ENCODE measurements around the gene HTT. TPM values are rescaled to one million over a fixed set of nuclear protein-coding genes. Genes with fewer than 3 reads are reported as not detected.
A peak's percentile ranks its signal among the peaks of the same experiment; 100 is the strongest.

The HTT gene
- total and polyA plus RNA-seq, 10 of the 15 experiments (the other 5 are each of a cell fraction or from before 2014, with no cell fraction given) = 3.3 to 113 (median 43.3) TPM

DNA sequence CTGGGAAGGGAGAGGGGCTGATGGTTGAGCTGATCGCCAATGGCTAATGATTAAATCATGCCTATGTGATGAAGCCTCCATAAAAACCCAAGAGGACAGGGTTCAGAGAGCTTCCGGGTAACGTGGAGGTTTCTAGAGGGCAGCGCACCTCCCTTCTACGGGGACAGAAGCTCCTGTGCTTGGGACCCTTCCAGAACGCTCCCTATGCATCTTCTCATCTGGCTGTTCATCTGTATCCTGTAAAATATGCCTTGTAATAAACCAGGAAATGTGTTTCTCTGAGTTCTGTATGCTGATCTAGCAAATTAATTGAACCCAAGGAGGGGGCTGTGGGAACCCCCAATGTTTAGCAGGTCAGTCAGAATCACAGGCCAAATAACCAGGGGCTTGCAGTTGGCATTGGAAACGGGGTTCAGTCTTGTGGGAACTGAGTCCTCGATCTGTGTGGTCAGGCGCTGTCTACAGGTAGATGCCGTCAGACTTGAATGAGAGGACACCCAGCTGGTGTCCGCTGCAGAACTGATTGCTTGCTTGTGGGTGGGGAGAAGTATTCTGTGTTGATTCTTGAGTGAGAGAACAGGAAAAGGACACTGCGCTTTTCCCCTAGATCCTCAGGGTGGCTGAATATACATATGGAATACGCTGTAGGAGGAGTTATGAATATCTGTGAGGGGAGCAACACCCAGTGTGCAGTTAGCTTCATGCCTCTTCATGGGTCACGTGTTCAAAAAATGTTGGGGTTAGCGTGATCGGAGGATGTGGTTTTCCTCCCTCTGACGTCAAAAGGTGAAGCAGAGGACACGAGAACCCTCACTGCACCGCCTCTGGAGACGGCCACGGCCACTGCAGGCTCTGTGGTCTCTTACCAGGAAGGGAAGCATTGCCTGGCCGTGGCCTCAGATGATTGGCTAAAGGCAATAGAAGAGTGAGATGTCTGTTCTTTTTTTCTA, 29.3 kb upstream of the HTT start (continued):
- TF ChIP-seq SUPT20H (IDR thresholded peaks at IDR 0.05; ENCODE audit: borderline replicate concordance, control insufficient read depth, low read depth, low read length) = no peak
- TF ChIP-seq PAX5 (IDR thresholded peaks at IDR 0.05; ENCODE audit: borderline replicate concordance, low read depth, low read length) = no peak
- TF ChIP-seq KLF5 (IDR thresholded peaks at IDR 0.05; ENCODE audit: partially characterized antibody) = no peak
- TF ChIP-seq IKZF1 (conservative IDR thresholded peaks at IDR 0.05) = no peak
- TF ChIP-seq SREBF1 (IDR thresholded peaks at IDR 0.05; ENCODE audit: low read length) = no peak
- TF ChIP-seq ZZZ3 (IDR thresholded peaks at IDR 0.05; ENCODE audit: control insufficient read depth, insufficient read length, low read depth) = no peak
- no peak for TF ChIP-seq IKZF2 (IDR thresholded peaks at IDR 0.05)
- no peak for TF ChIP-seq MEF2B (IDR thresholded peaks at IDR 0.05; ENCODE audit: partially characterized antibody, poor library complexity, severe bottlenecking)
- no peak for TF ChIP-seq RB1 (IDR thresholded peaks at IDR 0.05; ENCODE audit: borderline replicate concordance)
- TF ChIP-seq, protein P1, sequence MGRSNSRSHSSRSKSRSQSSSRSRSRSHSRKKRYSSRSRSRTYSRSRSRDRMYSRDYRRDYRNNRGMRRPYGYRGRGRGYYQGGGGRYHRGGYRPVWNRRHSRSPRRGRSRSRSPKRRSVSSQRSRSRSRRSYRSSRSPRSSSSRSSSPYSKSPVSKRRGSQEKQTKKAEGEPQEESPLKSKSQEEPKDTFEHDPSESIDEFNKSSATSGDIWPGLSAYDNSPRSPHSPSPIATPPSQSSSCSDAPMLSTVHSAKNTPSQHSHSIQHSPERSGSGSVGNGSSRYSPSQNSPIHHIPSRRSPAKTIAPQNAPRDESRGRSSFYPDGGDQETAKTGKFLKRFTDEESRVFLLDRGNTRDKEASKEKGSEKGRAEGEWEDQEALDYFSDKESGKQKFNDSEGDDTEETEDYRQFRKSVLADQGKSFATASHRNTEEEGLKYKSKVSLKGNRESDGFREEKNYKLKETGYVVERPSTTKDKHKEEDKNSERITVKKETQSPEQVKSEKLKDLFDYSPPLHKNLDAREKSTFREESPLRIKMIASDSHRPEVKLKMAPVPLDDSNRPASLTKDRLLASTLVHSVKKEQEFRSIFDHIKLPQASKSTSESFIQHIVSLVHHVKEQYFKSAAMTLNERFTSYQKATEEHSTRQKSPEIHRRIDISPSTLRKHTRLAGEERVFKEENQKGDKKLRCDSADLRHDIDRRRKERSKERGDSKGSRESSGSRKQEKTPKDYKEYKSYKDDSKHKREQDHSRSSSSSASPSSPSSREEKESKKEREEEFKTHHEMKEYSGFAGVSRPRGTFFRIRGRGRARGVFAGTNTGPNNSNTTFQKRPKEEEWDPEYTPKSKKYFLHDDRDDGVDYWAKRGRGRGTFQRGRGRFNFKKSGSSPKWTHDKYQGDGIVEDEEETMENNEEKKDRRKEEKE (IDR thresholded peaks at IDR 0.05) = no peak
- no peak for TF ChIP-seq ZNF207 (IDR thresholded peaks at IDR 0.05; ENCODE audit: borderline replicate concordance)
- peak; percentile 45; the same call in 1 of the 2 replicates for TF ChIP-seq DPF2 (IDR thresholded peaks at IDR 0.05)
- TF ChIP-seq TAF1 (IDR thresholded peaks at IDR 0.05; ENCODE audit: borderline replicate concordance, low read depth, low read length) = 0 out of 2 replicates have a peak, but pooled peaks have one; percentile 6
- TF ChIP-seq ESRRA (IDR thresholded peaks at IDR 0.05; ENCODE audit: low read length) = no peak
- TF ChIP-seq, protein P2, sequence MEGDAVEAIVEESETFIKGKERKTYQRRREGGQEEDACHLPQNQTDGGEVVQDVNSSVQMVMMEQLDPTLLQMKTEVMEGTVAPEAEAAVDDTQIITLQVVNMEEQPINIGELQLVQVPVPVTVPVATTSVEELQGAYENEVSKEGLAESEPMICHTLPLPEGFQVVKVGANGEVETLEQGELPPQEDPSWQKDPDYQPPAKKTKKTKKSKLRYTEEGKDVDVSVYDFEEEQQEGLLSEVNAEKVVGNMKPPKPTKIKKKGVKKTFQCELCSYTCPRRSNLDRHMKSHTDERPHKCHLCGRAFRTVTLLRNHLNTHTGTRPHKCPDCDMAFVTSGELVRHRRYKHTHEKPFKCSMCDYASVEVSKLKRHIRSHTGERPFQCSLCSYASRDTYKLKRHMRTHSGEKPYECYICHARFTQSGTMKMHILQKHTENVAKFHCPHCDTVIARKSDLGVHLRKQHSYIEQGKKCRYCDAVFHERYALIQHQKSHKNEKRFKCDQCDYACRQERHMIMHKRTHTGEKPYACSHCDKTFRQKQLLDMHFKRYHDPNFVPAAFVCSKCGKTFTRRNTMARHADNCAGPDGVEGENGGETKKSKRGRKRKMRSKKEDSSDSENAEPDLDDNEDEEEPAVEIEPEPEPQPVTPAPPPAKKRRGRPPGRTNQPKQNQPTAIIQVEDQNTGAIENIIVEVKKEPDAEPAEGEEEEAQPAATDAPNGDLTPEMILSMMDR (IDR thresholded peaks at IDR 0.05 in 2 of 3, conservative IDR thresholded peaks at IDR 0.05 in 1 of 3; ENCODE audit: control insufficient read depth in 2 of 3, extremely low read depth in 1 of 3, insufficient read depth in 1 of 3, low read depth in 3 of 3, low read length in 3 of 3) = no peak
- TF ChIP-seq ZBTB4 (CRISPR knock-in tag; IDR thresholded peaks at IDR 0.05) = no peak
- no peak for TF ChIP-seq MEF2A (IDR thresholded peaks at IDR 0.05; ENCODE audit: insufficient read depth, low read depth, low read length)

Data from GM12878 (cell line).